ENCODE results near the gene AZU1. TPM values are rescaled to one million over a fixed set of nuclear protein-coding genes. Genes with fewer than 3 reads are reported as not detected.

AZU1 gene
- total and polyA plus RNA-seq, 2 of the 8 experiments (the other 6 are each of a cell fraction or from before 2014, with no cell fraction given), result 0.80 to 1.3 TPM

DNA sequence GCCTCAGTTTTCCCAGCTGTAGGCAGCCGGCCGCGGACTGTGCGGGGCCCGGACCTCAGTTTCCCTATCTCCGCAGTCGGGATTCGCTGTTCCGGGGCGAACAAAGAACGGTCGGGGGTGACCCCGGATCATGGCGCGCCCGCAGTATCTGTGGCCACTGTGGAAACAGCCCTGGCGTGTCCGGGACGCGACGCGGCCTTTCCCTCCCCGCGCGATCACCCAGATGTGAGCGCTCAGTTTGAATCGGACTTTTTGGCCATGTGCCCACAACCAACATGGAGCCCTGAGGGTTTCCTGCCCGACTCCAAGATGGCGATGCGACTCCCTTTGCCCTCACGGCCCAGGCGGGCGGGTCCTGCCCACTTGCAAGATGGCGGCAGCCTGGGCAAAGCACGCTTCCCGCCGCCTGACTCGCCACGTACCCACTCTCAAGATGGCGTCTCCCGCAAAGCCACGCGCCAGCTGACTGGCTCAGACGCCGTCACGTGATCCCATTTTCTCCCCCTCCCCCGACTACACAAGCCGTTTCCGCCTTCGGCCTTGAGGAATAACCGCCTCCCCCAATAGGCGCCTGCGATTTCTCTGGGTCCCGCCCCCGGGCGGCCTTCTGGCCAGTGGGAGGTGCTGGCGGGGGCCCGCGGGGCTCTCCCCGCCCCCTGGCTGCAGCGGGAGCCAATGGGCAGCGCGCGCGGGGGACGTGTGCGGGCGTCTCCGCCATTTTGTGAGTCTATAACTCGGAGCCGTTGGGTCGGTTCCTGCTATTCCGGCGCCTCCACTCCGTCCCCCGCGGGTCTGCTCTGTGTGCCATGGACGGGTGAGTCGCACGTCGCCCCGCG, 30.7 kb upstream of the AZU1 start, which contains the start of gene PTBP1 (continued):
- TF ChIP-seq SIN3A (conservative IDR thresholded peaks at IDR 0.05 in 1 of 2, IDR thresholded peaks at IDR 0.05 in 1 of 2; ENCODE audit: low read depth in 1 of 2, low read length in 2 of 2), result peak in 1 of 2 experiments; percentile 87; a peak in 1 of 4 replicates
- no peak for TF ChIP-seq KDM4A (IDR thresholded peaks at IDR 0.05; ENCODE audit: low read depth, low read length, severe bottlenecking)
- TF ChIP-seq TCF12 (IDR thresholded peaks at IDR 0.05; ENCODE audit: low read depth, low read length), result no peak
- no peak for TF ChIP-seq CBX5 (IDR thresholded peaks at IDR 0.05; ENCODE audit: low read depth, low read length)
- TF ChIP-seq BCL11A (IDR thresholded peaks at IDR 0.05; ENCODE audit: low read depth in 2 of 2, low read length in 2 of 2), result no peak
- TF ChIP-seq ZNF274 (IDR thresholded peaks at IDR 0.05; ENCODE audit: borderline replicate concordance, extremely low read depth, low read length), result no peak
- TF ChIP-seq CHD2 (IDR thresholded peaks at IDR 0.05; ENCODE audit: low read length), result peak; percentile 73; the same call in 1 of the 2 replicates
- peak; percentile 79 for TF ChIP-seq SAP30 (IDR thresholded peaks at IDR 0.05; ENCODE audit: insufficient read depth, insufficient replicate concordance, low read length)
- peak; percentile 40; the same call in 1 of the 2 replicates for TF ChIP-seq EGR1 (IDR thresholded peaks at IDR 0.05; ENCODE audit: borderline replicate concordance, low read depth, low read length)
- no peak for TF ChIP-seq SRF (IDR thresholded peaks at IDR 0.05; ENCODE audit: low read depth, low read length)
- TF ChIP-seq YY1 (IDR thresholded peaks at IDR 0.05; ENCODE audit: low read depth, low read length), result peak; percentile 100
- TF ChIP-seq SIX5 (IDR thresholded peaks at IDR 0.05; ENCODE audit: low read depth, low read length), result peak; percentile 81
- no peak for TF ChIP-seq CBX8 (IDR thresholded peaks at IDR 0.05; ENCODE audit: borderline replicate concordance, low read depth, low read length)
- TF ChIP-seq MAFK (IDR thresholded peaks at IDR 0.05; ENCODE audit: low read depth, low read length), result no peak
- TF ChIP-seq GABPA (IDR thresholded peaks at IDR 0.05; ENCODE audit: borderline replicate concordance, insufficient read depth, low read length), result peak; percentile 44; the same call in 1 of the 2 replicates
- TF ChIP-seq TAF1 (IDR thresholded peaks at IDR 0.05; ENCODE audit: low read depth, low read length), result peak; percentile 88
- TF ChIP-seq RNF2 (IDR thresholded peaks at IDR 0.05; ENCODE audit: borderline replicate concordance, low read depth, low read length, missing control alignments, poor library complexity, severe bottlenecking), result no peak
- peak; percentile 31; the same call in 1 of the 2 replicates for TF ChIP-seq BACH1 (IDR thresholded peaks at IDR 0.05; ENCODE audit: low read length)
- TF ChIP-seq, protein P1, sequence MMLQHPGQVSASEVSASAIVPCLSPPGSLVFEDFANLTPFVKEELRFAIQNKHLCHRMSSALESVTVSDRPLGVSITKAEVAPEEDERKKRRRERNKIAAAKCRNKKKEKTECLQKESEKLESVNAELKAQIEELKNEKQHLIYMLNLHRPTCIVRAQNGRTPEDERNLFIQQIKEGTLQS (IDR thresholded peaks at IDR 0.05; ENCODE audit: insufficient read depth, low read depth, low read length), result peak; percentile 83
